GM19455 (cell line): ENCODE measurements around the gene SLC26A6.

Experiments used
- ATAC-seq: cut with Tn5 transposase; IDR thresholded peaks from one replicate; pipeline ENCODE4 v1.9.1; 2021; ENCODE audit not compliant: unreplicated experiment

SLC26A6 gene

GRCh38 chr3:48661501-48662144, 26.4 kb upstream of the SLC26A6 start:
- no peak for ATAC-seq

DNA sequence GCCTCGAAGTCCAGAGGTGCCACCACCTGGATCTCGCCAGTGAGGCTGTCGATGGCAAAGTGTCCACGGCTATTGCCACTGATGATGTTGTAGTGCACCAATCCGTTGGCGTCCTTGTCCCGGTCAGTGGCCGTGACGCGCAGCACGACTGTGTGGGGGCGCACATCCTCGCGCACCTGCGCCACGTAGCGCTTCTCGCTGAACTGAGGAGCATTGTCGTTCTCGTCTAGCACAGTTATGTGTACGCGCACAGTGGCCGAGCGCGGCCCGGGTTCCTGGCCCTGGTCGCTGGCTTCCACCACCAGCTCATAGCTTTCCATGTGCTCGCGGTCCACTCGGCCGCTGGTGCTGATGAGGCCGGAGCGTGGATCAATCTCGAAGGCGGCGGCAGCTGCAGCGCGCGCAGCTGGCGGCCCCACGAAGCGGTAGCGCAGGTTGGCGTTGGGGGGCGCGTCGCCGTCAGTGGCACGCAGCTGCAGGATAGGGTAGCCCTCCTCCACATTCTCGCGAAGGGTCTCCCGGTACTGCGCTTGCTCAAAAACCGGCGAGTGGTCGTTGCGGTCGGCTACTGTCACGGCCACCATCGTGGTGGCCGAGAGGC, 25.6 kb upstream of the SLC26A6 start:
- no peak for ATAC-seq

- no peak for ATAC-seq
Observed at GRCh38 chr3:48656841-48657281, 21.6 kb upstream of the SLC26A6 start.

GRCh38 chr3:48656061-48656840, 21.0 kb upstream of the SLC26A6 start:
- ATAC-seq: peak; percentile 76

DNA sequence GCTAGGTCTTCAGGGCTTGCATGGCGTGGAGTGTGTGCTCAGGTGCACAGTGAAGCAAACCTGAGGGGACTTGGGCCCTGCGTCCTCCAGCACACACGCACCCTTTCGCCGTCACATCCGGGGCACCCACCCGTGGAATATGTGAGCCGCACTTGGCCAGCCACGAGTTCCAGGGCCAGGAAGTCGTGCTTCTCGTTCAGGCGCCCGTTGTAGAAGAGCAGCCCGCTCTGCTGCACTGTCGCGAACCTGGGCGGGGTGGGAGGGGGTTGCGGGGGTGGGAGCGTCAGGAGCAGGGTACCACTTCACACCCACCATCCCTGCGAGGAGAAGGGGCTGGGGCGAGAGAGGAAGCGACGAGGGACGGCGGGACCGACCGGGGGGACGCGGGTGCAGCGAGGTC, 20.3 kb upstream of the SLC26A6 start:
- no peak for ATAC-seq

- no peak for ATAC-seq
Observed at GRCh38 chr3:48655063-48655462, 19.8 kb upstream of the SLC26A6 start.

- ATAC-seq: no peak
Observed at GRCh38 chr3:48652923-48653715, 17.9 kb upstream of the SLC26A6 start.

- no peak for ATAC-seq
Observed at GRCh38 chr3:48651771-48652170, 16.5 kb upstream of the SLC26A6 start.

GRCh38 chr3:48650723-48651122, 15.5 kb upstream of the SLC26A6 start:
- ATAC-seq: no peak

DNA sequence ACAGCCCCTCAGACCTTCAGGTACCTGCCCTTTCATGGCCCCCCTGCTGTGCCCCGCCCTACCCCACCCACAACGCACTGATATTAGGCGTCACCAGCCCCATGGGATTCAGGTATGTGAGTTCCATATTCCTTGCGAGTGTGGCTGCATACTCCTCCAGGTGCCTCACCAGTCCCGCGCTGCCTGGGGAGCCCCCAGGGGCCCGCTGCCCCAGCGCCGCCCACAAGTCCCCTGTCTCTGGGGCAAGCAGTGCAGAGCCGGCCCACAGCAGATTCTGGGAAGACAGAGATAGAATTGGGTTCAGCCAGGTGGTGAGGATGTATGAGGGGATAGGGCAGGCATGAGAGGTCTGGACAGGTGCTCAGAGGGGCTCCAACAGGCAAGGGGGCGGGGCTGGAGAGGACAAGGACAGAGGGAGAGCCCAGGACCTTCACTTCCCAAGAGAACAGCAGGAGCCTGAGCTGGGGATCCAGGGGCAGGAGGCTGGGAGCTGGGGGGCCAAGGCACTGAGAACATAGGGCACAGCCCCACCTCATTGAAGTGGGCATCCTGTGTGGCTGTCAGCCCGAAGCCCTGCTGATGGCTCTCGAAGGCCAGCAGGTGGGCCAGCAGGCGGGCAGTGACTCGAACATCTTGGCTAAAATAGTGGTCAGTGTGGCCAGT, 13.1 kb upstream of the SLC26A6 start:
- ATAC-seq: no peak

- ATAC-seq: no peak
Observed at GRCh38 chr3:48647714-48648113, 12.5 kb upstream of the SLC26A6 start.

DNA sequence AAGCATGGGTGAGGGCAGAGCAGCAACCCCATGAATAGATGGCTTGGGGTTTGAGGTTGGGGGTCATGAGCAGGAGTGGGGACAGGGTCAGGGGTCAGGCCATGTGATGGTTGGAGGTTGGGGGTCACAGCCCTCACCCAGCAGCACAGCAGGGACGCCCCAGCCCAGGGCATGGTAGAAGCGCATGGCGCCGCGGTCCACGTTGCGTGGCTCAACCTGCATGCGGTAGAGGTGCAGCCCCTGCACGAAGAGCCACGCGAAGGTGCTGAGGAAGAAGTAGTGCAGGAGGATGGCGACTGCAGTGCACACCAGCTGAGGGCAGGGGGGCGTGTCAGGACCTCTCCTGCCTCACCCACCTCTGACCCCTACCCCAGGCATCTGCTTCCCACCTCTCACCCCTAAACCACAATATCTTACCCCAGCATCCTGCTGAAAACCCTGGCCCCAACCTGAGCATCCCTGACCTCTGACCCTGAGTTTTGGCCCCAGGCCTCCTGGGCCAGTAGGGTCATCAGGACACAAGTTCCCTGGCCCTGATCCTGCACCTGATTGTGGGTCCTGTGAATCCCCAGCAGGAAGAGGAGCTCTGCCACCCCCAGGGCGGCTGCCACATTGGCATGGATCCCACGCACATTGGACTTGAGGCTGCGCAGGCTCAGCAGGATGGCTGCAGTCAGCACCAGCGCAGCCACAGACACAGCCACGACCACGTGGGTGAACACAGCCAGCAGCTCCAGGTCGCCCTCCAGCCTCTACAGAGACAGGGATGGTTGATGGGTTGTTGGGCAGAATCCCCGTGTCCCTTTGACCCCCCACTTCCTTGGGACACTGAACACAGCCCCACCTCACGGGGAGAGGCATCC, 9.9 kb upstream of the SLC26A6 start:
- ATAC-seq: no peak

DNA sequence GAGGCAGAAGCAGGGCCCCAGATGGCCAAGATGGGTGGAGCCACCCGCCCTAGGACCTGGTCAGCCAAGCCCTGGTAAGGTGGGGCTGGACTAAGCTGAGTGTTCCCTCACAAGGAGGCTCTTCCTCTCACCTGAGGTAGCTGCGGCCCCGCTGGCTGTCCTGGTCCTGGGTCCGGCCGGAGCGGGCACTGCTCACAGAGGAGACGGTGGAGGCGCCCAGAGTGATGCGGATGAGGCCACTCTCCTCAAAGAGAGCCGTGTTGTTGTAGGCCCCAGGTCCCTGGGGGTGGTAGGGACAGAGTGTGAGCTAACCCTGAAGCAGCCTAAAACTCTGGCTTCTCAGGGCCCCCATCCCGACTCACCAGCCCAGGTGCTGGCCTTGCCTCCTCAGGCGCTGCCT, 7.3 kb upstream of the SLC26A6 start:
- ATAC-seq: no peak

GRCh38 chr3:48641396-48641795, 6.1 kb upstream of the SLC26A6 start:
- ATAC-seq: no peak

GRCh38 chr3:48639944-48640606, 4.8 kb upstream of the SLC26A6 start:
- ATAC-seq: no peak

GRCh38 chr3:48637305-48637704, 2.0 kb upstream of the SLC26A6 start:
- ATAC-seq: no peak

DNA sequence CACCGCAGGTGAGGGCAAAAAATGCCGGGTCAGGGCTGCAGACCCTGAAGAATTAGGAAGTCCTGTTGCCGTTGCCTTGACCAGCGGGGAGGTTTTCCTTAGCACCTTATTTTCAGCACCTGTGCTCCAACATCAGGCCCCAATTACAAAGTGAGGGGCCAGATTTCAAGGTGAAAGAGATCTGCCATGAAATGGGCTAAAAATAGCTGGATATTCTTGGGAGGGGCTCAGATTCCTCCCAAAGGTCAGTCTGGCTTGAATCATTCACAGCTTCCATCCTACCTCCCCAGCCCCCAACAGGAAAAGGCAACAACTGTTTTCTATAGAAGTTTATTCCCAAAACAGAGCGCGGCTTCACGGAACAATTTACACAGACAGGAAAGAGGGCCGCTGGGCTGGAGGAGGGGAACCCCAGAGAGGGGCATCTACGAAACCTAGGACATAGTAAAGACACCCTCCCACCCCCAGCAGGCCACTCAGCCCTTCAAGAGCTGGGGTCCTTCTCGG, 941 bp upstream of the SLC26A6 start:
- no peak for ATAC-seq

DNA sequence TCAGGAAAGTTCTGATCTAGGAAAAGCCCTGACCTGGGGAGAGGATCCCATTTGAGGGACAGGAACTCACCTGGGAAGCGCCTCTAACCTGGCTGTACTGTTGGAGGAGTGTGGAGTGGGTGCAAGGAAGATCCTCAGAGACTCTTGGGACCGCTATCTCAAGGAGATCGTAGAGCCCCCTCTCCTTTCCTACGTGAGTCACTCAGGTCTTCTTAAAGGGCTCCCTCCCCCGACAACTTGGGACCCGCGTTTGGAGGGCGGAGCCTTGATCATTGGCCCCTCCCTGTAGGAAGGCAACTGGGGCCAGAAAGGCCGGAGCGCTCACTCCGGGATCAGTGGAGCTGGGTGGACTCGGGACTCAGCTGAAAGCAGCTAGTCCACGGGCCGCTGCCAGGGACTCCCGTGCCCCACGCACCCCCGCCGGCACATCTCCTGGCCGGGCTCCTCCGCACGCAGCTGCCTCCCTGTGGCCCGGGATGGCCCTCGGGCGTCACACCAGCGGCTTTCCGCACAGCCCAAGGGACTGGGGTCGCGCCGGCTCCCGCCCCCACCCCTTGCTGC, 520 bp downstream of the SLC26A6 start:
- peak; percentile 37 for ATAC-seq

- no peak for ATAC-seq
Observed at GRCh38 chr3:48633743-48634142, 1.5 kb downstream of the SLC26A6 start.
